Panc1 (cell line): Measurements from ENCODE around the gene TNFAIP3. TPM values are rescaled to one million over a fixed set of nuclear protein-coding genes. Genes with fewer than 3 reads are reported as not detected.

Experiments
- ATAC-seq: fragments of 200-7000 bp; cut with Tn5 transposase; 2 replicates; pipeline ENCODE4 v1.9.1; 2020; ENCODE audit warnings: mild to moderate bottlenecking, moderate library complexity
- BruUV-seq: library from RNA; stranded (reverse); fragments of 400-500 nt; replicated peaks from 2 replicates; lab custom pipeline; 2021; lab: Mats Ljungman, UMichigan
- CTCF ChIA-PET: fragments of 300-600 bp; sonication (Branson Sonifier 250); formaldehyde crosslinking; loops from one replicate; lab custom pipeline; 2022; ENCODE audit warnings: antibody characterized with exemption; lab: Charles Lee
- POLR2A ChIA-PET: fragments of 300-600 bp; sonication (Branson Sonifier 250); formaldehyde crosslinking; loops from one replicate; lab custom pipeline; 2022; ENCODE audit warnings: antibody characterized with exemption; lab: Charles Lee
- DNase-seq: peaks from one replicate; pipeline ENCODE4 v3.0.0-alpha.2; 2010; ENCODE audit warnings: low read depth, low spot score
- H3K27ac ChIP-seq: 2 replicates; pipeline ENCODE4 v1.5.1; 2011; ENCODE audit warnings: mild to moderate bottlenecking, low read length, inconsistent platforms
- H3K27me3 ChIP-seq: fragments of 200-500 bp; sonication (Bioruptor generic); 2 replicates; pipeline ENCODE4 v1.6.0; 2014; ENCODE audit warnings: low read length, inconsistent platforms; ENCODE audit not compliant: control insufficient read depth, insufficient read depth
- H3K36me3 ChIP-seq: fragments of 200-500 bp; sonication (Bioruptor generic); 2 replicates; pipeline ENCODE4 v1.5.1; 2014; ENCODE audit warnings: inconsistent platforms, mild to moderate bottlenecking, low read length, moderate library complexity; ENCODE audit not compliant: control insufficient read depth, insufficient read depth
- H3K4me1 ChIP-seq: 2 replicates; pipeline ENCODE4 v1.5.1; 2011; ENCODE audit warnings: inconsistent platforms, mild to moderate bottlenecking, low read length, moderate library complexity; ENCODE audit not compliant: control insufficient read depth, insufficient read depth
- H3K4me3 ChIP-seq, 2 experiments: 2 replicates each; pipeline ENCODE4 v1.5.1; 2011 to 2012; ENCODE audit warnings: low read depth in 2 of 2, low read length in 2 of 2, mild to moderate bottlenecking in 2 of 2, inconsistent platforms in 1 of 2, moderate library complexity in 1 of 2
- H3K9me3 ChIP-seq: fragments of 200-500 bp; sonication (Bioruptor generic); 2 replicates; pipeline ENCODE4 v1.5.1; 2014; ENCODE audit warnings: low read depth, mild to moderate bottlenecking, inconsistent platforms, low read length, moderate library complexity; ENCODE audit not compliant: control insufficient read depth, insufficient read depth
- CTCF ChIP-seq: fragments of 450-650 bp; IDR thresholded peaks from 2 replicates; pipeline ENCODE4 v1.5.1; 2017; ENCODE audit warnings: mild to moderate bottlenecking
- POLR2AphosphoS5 ChIP-seq: IDR thresholded peaks from 2 replicates; pipeline ENCODE4 v1.6.1; 2012; ENCODE audit warnings: mild to moderate bottlenecking, low read depth, low read length, moderate library complexity
- SIN3A ChIP-seq: IDR thresholded peaks from 2 replicates; pipeline ENCODE4 v1.6.1; 2012; ENCODE audit warnings: low read depth, mild to moderate bottlenecking, low read length, moderate library complexity, borderline replicate concordance; ENCODE audit not compliant: insufficient read depth
- TCF7L2 ChIP-seq: IDR thresholded peaks from 2 replicates; pipeline ENCODE4 v1.6.1; 2011; ENCODE audit warnings: mild to moderate bottlenecking, low read depth, low read length, inconsistent platforms
- in situ Hi-C: cut with HindIII; loops from 2 replicates; pipeline ENCODE4 v1.10.0; 2016; ENCODE audit warnings: low sequenced_read_pairs, low pct_unique_long_range_greater_than_20kb
- intact Hi-C: fragments of 100-400 bp; cut with micrococcal nuclease; formaldehyde crosslinking; loops from one replicate; pipeline ENCODE4 v1.10.0; 2022; ENCODE audit not compliant: unreplicated experiment
- total RNA-seq: library from RNA; stranded (reverse); gene quantifications from one replicate; pipeline ENCODE4 v1.2.1, GENCODE V29; 2021; ENCODE audit not compliant: unreplicated experiment
- TF ChIP-seq, protein P1 (sequence below), 2 experiments: IDR thresholded peaks; 2 replicates each; pipeline ENCODE4 v1.6.1; 2011 to 2012; ENCODE audit warnings: low read depth in 2 of 2, control low read depth in 1 of 2, low read length in 1 of 2, mild to moderate bottlenecking in 1 of 2, moderate library complexity in 1 of 2; ENCODE audit not compliant: insufficient read depth in 1 of 2

The TNFAIP3 gene
- total RNA-seq, 1 experiment from 2014 or later: 15.0 TPM

GRCh38 chr6:137848672-137849071 lies 18.4 kb upstream of the TNFAIP3 start:
- TF ChIP-seq TCF7L2 (no peak), SIN3A (no peak), CTCF (no peak), POLR2AphosphoS5 (no peak)
- TF ChIP-seq, protein P1, sequence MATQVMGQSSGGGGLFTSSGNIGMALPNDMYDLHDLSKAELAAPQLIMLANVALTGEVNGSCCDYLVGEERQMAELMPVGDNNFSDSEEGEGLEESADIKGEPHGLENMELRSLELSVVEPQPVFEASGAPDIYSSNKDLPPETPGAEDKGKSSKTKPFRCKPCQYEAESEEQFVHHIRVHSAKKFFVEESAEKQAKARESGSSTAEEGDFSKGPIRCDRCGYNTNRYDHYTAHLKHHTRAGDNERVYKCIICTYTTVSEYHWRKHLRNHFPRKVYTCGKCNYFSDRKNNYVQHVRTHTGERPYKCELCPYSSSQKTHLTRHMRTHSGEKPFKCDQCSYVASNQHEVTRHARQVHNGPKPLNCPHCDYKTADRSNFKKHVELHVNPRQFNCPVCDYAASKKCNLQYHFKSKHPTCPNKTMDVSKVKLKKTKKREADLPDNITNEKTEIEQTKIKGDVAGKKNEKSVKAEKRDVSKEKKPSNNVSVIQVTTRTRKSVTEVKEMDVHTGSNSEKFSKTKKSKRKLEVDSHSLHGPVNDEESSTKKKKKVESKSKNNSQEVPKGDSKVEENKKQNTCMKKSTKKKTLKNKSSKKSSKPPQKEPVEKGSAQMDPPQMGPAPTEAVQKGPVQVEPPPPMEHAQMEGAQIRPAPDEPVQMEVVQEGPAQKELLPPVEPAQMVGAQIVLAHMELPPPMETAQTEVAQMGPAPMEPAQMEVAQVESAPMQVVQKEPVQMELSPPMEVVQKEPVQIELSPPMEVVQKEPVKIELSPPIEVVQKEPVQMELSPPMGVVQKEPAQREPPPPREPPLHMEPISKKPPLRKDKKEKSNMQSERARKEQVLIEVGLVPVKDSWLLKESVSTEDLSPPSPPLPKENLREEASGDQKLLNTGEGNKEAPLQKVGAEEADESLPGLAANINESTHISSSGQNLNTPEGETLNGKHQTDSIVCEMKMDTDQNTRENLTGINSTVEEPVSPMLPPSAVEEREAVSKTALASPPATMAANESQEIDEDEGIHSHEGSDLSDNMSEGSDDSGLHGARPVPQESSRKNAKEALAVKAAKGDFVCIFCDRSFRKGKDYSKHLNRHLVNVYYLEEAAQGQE (IDR thresholded peaks at IDR 0.05; ENCODE audit: insufficient read depth in 1 of 2, low read depth in 2 of 2, low read length in 1 of 2): no peak
- in situ Hi-C loops: no loop called here
- intact Hi-C loops: no loop called here
- 0 out of 2 replicates have a peak, but pooled peaks cover under 1% of the 10 kb centered on the region for H3K27me3 ChIP-seq
- ChIA-PET CTCF (interaction anchor here (0.6 kb wide), 1 partner anchor 32 kb away, joined by 3 read pairs; no protein-coding TSS in a partner anchor), POLR2A (no interaction called here)
- no peaks in the 10 kb centered on the region for H3K36me3 ChIP-seq
- H3K4me1 ChIP-seq: no peaks in the 10 kb centered on the region
- DNase-seq: no peak
- H3K27ac ChIP-seq: no peak overlapping the region
- no peaks in the 10 kb centered on the region for H3K9me3 ChIP-seq
- no TSS peak for BruUV-seq
- no peak for ATAC-seq
- H3K4me3 ChIP-seq: no peak overlapping the region

- POLR2A ChIA-PET: no interaction called here
- Histone ChIP-seq H3K27ac (no peak overlapping the region), H3K4me1 (no peaks in the 10 kb centered on the region), H3K36me3 (no peaks in the 10 kb centered on the region), H3K9me3 (no peaks in the 10 kb centered on the region), H3K4me3 (no peak overlapping the region), H3K27me3 (no peaks in the 10 kb centered on the region)
- in situ Hi-C loops: no loop called here
- intact Hi-C loops: no loop called here
- DNase-seq: no peak
- TF ChIP-seq SIN3A (no peak), CTCF (no peak), TCF7L2 (no peak), POLR2AphosphoS5 (no peak)
- TF ChIP-seq, protein P1 (IDR thresholded peaks at IDR 0.05; ENCODE audit: insufficient read depth in 1 of 2, low read depth in 2 of 2, low read length in 1 of 2): no peak
- ATAC-seq: no peak
- BruUV-seq: no TSS peak
- CTCF ChIA-PET: interaction anchor here (0.7 kb wide), 1 partner anchor 51 kb away, joined by 3 read pairs; no protein-coding TSS in a partner anchor
Measured at GRCh38 chr6:137849181-137849980, 17.7 kb upstream of the TNFAIP3 start.
